CD4-positive, alpha-beta T cell treated with Interleukin-17A for 4 hours (primary cell): ENCODE measurements around the gene LRRC31.
A peak's percentile ranks its signal among the peaks of the same experiment; 100 is the strongest.

Experiments
- DNase-seq: peaks from one replicate; pipeline ENCODE4 v3.0.0-alpha.2; 2020; ENCODE audit warnings: mixed read lengths

LRRC31 gene

DNA sequence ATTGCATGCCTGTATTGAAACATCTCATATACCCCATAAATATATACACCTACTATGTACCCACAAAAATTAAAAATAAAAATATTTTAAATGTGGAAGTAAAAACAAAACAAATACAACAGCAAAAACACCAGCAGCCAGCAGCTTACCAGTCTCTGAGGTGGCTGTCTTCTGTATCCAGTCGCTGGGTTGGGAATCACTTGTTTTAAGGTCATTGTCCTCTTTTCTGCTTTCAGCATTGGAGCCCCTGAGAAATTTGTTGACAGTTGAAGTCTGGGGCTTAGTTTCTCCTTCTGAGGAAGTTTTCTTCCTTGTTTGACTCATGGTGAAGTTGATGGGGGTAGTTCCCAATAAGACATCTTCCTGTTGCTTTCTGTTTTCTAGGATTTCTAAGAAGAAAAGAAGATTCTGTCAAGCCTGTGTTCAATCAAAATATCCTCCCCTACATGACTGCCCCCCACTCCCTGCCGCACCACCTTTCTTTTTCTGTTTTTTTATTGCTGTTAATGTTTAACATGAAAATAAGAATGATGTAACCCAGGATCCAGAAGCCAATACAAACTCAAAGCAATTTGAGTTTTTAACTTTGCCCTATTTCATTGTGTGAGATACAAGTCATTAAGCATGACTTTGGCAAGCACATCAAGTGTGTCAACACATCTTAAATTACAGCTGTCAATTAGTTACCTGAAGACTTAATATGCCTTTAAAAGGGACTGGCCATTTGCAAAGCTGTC, at the start of gene LRRC31:
Gene LRRC31, minus strand, starts transcription at position 452 of the 737 bp plus-strand sequence. Its CDS starts 128 bp downstream, at position 324.
- DNase-seq = no peak

- no peak for DNase-seq
These were observed 44.6 kb upstream of the LRRC31 start for GRCh38 chr3:169914321-169914720.

DNA sequence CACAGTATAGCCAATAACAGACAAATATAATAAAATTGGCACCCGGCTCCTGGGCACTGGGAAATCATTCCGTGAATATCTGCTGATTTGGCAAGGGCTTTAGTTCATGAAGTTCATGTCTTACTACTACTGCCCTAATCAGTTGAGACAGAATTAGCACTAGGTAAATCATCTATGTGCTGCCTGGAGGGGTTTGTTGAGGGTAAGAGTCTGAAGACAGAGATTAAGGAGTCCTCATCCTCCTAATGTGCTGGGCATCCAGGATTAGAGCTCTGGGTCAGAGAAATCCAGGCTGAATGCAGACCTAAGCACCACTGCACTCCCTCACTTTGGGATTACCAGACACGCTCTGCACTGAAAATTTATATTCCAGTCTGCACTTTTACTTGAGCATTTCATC, 43.6 kb upstream of the LRRC31 start:
- DNase-seq = no peak

DNA sequence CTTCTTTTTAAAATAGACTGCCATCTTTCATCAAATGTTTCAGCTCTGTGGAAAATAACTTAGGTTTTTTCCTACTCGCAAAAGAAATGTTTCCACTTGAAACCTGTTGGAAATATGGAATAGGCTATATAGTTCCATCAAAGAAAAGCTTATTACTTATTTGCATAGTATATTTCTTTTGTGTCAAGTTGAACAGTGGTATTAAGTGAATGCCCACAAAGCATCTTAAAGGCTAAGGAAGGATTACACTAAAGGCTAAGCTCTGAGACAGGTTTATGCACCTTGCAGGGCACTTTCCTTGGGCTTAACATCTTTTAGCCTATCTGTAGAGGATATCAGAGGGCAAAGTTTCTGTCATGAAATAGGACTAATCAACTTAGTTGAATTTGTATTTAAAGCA, 41.5 kb upstream of the LRRC31 start, which contains the start of gene SAMD7:
Gene SAMD7, plus strand, starts transcription at position 301 of the 400 bp plus-strand sequence. CDS start 7,927 bp downstream, outside the sequence.
- DNase-seq = no peak

DNA sequence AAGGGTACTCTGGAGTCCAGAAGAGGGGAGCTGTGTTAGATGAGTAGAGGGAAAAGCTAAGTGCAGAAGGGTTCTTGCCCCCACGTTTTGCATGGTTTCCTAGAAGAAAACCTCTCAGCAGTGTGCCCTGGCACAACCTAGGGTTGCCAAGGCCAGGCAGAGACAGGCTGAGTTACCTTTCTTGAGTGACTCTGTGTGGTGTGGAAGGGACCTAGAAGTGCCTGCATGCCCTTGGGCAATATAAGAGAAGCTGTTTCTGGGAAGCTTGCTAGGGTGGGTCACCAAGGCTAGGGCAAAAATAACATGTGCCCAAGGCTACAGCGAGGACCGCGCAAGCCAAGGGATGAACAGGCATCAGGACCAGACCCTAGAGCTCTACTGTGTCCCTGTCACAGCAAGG, 38.2 kb upstream of the LRRC31 start:
- no peak for DNase-seq

- DNase-seq = no peak
These were observed 37.7 kb upstream of the LRRC31 start for GRCh38 chr3:169907476-169907875.

- no peak for DNase-seq
These were observed 35.7 kb upstream of the LRRC31 start for GRCh38 chr3:169905404-169905803.

GRCh38 chr3:169901453-169901852, 31.7 kb upstream of the LRRC31 start:
- DNase-seq = no peak

DNA sequence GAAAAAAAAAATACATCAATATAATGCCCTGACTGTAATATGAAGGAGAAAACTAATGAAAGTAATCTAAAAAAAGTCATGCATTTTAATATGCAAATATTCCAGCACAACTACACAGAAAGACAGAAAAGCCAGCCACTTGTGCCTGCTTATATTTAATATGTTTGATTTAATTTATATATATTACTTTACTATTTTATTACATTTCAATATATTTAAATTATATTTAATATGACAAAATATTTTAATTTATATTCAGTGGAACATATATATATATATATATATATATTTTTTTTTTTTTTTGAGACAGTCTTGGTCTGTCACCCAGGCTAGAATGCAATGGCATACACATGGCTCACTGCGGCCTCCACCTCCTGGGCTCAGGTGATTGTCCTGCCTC, 27.5 kb upstream of the LRRC31 start:
- no peak for DNase-seq

GRCh38 chr3:169895072-169895471, 25.3 kb upstream of the LRRC31 start:
- no peak for DNase-seq

DNA sequence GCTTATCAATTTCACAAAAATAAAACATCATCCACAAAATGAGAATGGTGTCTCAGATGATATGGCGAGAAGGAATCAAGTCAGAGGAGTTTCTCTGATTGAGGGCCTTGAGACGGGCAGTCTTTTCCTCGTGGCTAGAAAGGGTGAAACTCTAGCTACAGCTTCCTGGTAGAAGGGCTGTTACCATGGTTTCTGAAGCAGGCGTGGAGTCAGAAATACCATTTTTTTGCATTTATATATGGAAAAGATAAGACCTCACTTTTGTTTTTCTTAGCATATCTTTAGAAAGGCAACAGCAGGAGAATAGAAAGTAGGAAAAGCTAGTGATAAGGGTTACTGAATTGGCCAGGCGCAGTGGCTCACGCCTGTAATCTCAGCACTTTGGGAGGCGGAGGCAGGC, 24.4 kb upstream of the LRRC31 start:
- DNase-seq = no peak

DNA sequence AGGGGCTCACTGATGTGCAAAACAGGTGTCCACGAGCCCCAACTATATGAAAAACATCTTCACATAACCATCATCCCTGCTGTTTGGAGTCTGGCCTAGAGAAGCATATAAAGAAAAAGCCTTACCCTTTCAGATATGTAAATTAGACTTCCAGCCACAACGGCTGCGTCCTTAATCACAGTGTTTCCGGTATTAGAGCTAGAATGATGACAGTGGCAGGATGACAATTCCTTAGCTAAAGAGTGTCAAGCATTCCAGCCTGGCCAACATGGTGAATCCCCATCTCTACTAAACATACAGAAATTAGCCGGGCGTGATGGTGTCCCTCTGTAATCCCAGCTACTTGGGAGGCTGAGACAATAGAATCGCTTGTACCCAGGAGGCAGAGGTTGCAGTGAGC, 22.2 kb upstream of the LRRC31 start:
- no peak for DNase-seq

- DNase-seq = no peak
These were observed 16.9 kb upstream of the LRRC31 start for GRCh38 chr3:169886671-169887070.

GRCh38 chr3:169880576-169881250, 11.0 kb upstream of the LRRC31 start:
- DNase-seq = no peak

DNA sequence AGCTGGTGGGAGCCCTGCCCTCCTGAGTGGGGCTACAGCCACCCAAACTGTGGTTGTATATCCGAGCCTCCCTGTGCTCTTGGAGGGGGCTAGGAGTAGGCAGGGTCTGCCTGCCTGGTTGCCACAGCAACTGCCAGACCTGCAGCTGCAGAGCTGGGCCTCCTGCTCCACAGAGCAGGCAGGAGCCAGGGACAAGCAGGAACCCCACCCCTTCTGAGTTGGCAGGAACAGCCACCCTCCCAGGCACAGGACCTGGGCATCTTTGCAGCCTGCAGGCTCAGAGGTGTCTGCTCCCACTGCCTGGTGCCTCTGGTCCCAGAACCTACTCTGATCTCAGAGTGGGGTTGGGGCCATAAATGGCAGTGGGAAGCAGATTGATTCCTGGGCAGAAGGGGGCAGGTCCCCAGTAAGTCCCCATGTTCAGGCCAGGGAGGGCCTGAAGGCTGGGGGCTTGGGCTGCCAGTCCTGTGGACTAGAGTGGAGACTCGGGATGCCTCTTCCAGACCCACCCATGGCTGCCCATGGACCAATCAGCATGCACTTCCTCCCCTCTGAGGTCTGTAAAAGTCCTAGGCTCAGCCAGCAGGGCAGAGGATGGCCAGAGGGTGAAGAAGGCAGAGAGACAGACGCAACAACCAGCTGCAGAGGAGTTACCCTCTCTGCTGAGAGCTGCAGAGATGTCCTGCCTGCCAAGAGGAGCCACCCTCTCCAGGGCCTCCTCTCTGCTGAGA, 10.3 kb upstream of the LRRC31 start:
- DNase-seq = no peak

GRCh38 chr3:169879013-169879557, 9.3 kb upstream of the LRRC31 start:
- DNase-seq = no peak

DNA sequence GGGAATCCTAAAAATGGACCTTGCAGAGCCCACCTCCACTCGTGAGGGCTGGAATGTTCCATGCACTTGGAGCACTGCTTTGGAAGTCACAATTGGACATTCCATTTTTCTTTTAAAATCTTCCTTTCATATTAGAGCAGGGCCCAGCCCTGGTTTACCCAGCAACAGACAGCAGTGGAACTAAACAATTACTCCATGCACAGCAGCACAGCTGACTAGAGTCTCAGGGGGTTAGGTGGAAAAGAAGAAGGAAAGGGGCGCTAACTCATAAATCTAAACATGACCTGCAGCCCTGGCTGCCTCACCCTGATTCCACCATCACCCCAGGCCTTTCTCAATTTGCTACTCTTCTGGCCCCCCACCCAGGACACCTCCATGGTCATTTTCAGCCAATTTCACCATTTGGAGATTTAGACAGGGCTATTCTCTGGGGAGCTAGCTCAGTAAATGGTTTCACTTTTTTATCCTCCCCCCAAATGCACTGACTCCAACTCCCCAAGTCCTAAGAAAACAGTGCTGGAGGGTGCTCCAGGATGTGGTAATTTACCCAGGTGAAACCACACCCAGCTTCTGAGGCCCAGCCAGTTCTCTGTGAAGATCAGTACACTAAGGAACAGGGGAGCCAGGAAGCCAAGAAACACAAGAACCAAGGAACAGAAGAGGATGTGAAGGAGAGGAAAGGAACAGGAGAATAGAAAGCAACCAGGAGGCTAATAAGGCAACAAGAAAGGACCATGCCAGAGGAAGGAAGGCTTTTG, 1.6 kb upstream of the LRRC31 start:
- DNase-seq = peak; percentile 46

- DNase-seq = no peak
These were observed 1.4 kb downstream of the LRRC31 start for GRCh38 chr3:169868369-169868768.

DNA sequence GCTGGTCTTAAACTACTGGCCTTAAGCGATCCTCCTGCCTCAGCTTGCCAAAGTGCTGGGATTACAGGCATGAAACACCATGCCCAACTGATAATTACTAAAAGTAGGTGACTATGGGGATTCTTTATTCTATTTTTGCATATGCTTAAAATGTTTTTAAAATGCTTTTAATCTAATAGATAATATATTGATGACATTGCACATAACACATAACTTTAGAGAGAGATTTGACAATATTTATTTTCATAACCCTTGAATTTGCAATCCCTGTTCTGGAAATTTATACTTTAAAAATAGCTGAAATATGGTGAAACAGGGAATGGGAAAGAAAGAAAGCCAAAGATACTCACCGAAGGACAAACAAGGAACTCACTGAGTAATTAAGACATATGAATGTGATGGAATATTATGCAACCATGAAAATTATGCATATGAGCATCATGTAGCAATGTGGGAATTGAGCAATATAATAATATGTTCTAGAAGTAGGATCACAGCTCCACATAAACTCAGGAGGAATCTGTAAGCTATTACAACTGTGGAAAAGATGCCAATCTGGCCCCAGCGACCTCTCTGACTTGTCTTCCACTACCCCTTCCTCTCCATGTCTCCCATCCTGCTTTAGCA, 2.0 kb downstream of the LRRC31 start:
- no peak for DNase-seq

GRCh38 chr3:169865176-169865767, 4.5 kb downstream of the LRRC31 start:
- peak; percentile 41 for DNase-seq

DNA sequence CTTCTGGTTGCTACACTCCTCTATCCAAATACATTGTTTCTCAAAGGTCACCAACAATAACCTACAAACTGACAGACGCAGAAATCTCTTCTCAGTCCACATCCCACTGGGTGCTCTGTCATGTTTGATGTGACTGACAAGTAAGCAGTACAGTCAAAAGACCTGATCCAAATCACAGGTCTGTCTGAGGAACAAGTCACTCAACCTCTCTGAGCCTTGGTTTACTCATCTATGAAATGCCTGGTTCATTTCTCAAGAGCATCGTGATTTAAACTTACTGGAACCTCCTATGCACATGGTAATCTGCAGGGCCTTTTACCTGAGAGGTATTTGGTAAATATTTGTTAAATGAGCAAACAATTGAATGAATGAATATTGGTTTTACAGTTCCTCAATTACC, 5.5 kb downstream of the LRRC31 start:
- DNase-seq = no peak

- DNase-seq = peak; percentile 80
These were observed 6.3 kb downstream of the LRRC31 start for GRCh38 chr3:169863458-169863899.
